HepG2 (cell line): Measurements from ENCODE around the gene BTBD17. TPM values are rescaled to one million over a fixed set of nuclear protein-coding genes. Genes with fewer than 3 reads are reported as not detected.

Experiments used
- ARHGAP35 ChIP-seq: sonication (generic); formaldehyde crosslinking; IDR thresholded peaks from 2 replicates; pipeline ENCODE4 v1.9.0; 2022; ENCODE audit warnings: mild to moderate bottlenecking, inconsistent platforms, moderate library complexity, missing genetic modification reagents, borderline replicate concordance
- CENPT ChIP-seq: sonication (generic); formaldehyde crosslinking; IDR thresholded peaks from 2 replicates; pipeline ENCODE4 v1.8.0; 2022; ENCODE audit warnings: low read depth, mild to moderate bottlenecking, moderate library complexity, missing genetic modification reagents
- CHD4 ChIP-seq: fragments of 200-600 bp; sonication (generic); IDR thresholded peaks from 2 replicates; pipeline ENCODE4 v1.7.0; 2017; ENCODE audit warnings: mild to moderate bottlenecking, low read length, borderline replicate concordance
- FOSL1 ChIP-seq: sonication (generic); formaldehyde crosslinking; IDR thresholded peaks from 2 replicates; pipeline ENCODE4 v1.9.0; 2021; ENCODE audit warnings: missing genetic modification reagents, borderline replicate concordance
- FOXA3 ChIP-seq: IDR thresholded peaks from 2 replicates; pipeline ENCODE4 v1.6.1; 2016; ENCODE audit warnings: missing genetic modification reagents, missing compliant biosample characterization
- HIVEP1 ChIP-seq: sonication (generic); formaldehyde crosslinking; IDR thresholded peaks from 2 replicates; pipeline ENCODE4 v1.4.0; 2020; ENCODE audit warnings: mild to moderate bottlenecking, missing genetic modification reagents
- HNF4G ChIP-seq, 2 experiments: sonication (generic) in 1 of 2; formaldehyde crosslinking in 1 of 2; IDR thresholded peaks; 2 replicates each; pipeline versions ENCODE4 v1.4.0 to v1.6.1; 2011 to 2020; ENCODE audit warnings: borderline replicate concordance in 2 of 2, low read depth in 2 of 2, mild to moderate bottlenecking in 2 of 2, low read length in 1 of 2, missing genetic modification reagents in 1 of 2, moderate library complexity in 1 of 2
- KDM3A ChIP-seq: IDR thresholded peaks from 2 replicates; pipeline ENCODE4 v1.6.1; 2018; ENCODE audit warnings: low read depth, missing compliant biosample characterization
- THAP11 ChIP-seq: IDR thresholded peaks from 2 replicates; pipeline ENCODE4 v1.6.1; 2016; ENCODE audit warnings: missing biosample characterization, missing genetic modification reagents
- ZNF660 ChIP-seq: sonication (generic); formaldehyde crosslinking; IDR thresholded peaks from 2 replicates; pipeline ENCODE4 v1.5.1; 2020; ENCODE audit warnings: mild to moderate bottlenecking, low read depth, missing genetic modification reagents, borderline replicate concordance
- polyA plus RNA-seq, 8 experiments: library from polyadenylated mRNA; depleted of rRNA in 3 of 8; stranded (reverse) in 7 of 8; unstranded in 1 of 8; fragments of >200 nt; fragmentation: Illumina TruSeq in 4 of 8; extraction: Trizol in 4 of 8; gene quantifications; 2 replicates each; pipeline versions ENCODE4 v1.2.1 to v1.2.3, GENCODE V29; 2011 to 2016; ENCODE audit warnings: low read depth in 4 of 8, missing spikeins in 1 of 8, mixed read lengths in 1 of 8; ENCODE audit not compliant: insufficient read depth in 1 of 8
- total RNA-seq, 5 experiments: library from RNA; depleted of rRNA; stranded (reverse); fragments of >200 nt; fragmentation: Illumina TruSeq; extraction: Trizol; gene quantifications; 2 replicates each; pipeline ENCODE4 v1.2.3, GENCODE V29; 2016; ENCODE audit warnings: low read depth in 1 of 5
- TF ChIP-seq, protein P1 (sequence below): sonication (generic); formaldehyde crosslinking; IDR thresholded peaks from 2 replicates; pipeline ENCODE4 v1.4.0; 2020; ENCODE audit warnings: mild to moderate bottlenecking, missing genetic modification reagents
- TF ChIP-seq, protein P2 (sequence below): sonication (generic); formaldehyde crosslinking; IDR thresholded peaks from 2 replicates; pipeline ENCODE4 v1.9.0; 2021; ENCODE audit warnings: missing genetic modification reagents, borderline replicate concordance
- TF ChIP-seq, protein P3 (sequence below): sonication (generic); formaldehyde crosslinking; IDR thresholded peaks from 2 replicates; pipeline ENCODE4 v1.9.0; 2021; ENCODE audit warnings: missing genetic modification reagents, borderline replicate concordance
- TF ChIP-seq, protein P4 (sequence below): IDR thresholded peaks from 2 replicates; pipeline ENCODE4 v1.6.1; 2016; ENCODE audit warnings: missing compliant biosample characterization, missing genetic modification reagents, borderline replicate concordance
- TF ChIP-seq, protein P5 (sequence below): sonication (generic); formaldehyde crosslinking; IDR thresholded peaks from 2 replicates; pipeline ENCODE4 v1.4.0; 2020; ENCODE audit warnings: missing genetic modification reagents, mild to moderate bottlenecking, borderline replicate concordance
- TF ChIP-seq, protein P6 (sequence below): sonication (generic); formaldehyde crosslinking; IDR thresholded peaks from 2 replicates; pipeline ENCODE4 v1.4.0; 2020; ENCODE audit warnings: missing genetic modification reagents; ENCODE audit errors: not compliant biosample characterization

BTBD17 gene
- total and polyA plus RNA-seq, 2 of the 13 experiments (the other 11 are each of a cell fraction or from before 2014, with no cell fraction given), result not detected

DNA sequence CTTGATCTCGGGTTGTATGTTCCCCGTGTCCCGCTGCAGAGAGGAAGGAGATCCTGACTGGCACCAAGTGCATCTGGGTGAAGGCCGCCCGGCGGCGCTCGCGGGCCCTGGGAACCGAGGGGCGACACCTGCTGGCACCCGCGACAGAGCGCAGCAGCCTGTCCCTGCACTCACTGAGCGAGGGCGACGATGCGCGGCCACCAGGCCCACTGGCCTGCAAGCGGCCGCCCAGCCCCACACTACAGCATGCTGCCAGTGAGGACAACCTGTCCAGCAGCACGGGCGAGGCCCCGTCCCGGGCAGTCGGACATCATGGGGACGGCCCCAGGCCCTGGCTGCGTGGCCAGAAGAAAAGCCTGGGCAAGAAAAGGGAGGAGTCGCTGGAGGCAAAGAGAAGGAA lies 7.5 kb downstream of the BTBD17 start (continued):
- TF ChIP-seq, protein P1, sequence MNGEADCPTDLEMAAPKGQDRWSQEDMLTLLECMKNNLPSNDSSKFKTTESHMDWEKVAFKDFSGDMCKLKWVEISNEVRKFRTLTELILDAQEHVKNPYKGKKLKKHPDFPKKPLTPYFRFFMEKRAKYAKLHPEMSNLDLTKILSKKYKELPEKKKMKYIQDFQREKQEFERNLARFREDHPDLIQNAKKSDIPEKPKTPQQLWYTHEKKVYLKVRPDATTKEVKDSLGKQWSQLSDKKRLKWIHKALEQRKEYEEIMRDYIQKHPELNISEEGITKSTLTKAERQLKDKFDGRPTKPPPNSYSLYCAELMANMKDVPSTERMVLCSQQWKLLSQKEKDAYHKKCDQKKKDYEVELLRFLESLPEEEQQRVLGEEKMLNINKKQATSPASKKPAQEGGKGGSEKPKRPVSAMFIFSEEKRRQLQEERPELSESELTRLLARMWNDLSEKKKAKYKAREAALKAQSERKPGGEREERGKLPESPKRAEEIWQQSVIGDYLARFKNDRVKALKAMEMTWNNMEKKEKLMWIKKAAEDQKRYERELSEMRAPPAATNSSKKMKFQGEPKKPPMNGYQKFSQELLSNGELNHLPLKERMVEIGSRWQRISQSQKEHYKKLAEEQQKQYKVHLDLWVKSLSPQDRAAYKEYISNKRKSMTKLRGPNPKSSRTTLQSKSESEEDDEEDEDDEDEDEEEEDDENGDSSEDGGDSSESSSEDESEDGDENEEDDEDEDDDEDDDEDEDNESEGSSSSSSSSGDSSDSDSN (CRISPR knock-in tag), result peak; percentile 37; the same call in 1 of the 2 replicates
- TF ChIP-seq, protein P2, sequence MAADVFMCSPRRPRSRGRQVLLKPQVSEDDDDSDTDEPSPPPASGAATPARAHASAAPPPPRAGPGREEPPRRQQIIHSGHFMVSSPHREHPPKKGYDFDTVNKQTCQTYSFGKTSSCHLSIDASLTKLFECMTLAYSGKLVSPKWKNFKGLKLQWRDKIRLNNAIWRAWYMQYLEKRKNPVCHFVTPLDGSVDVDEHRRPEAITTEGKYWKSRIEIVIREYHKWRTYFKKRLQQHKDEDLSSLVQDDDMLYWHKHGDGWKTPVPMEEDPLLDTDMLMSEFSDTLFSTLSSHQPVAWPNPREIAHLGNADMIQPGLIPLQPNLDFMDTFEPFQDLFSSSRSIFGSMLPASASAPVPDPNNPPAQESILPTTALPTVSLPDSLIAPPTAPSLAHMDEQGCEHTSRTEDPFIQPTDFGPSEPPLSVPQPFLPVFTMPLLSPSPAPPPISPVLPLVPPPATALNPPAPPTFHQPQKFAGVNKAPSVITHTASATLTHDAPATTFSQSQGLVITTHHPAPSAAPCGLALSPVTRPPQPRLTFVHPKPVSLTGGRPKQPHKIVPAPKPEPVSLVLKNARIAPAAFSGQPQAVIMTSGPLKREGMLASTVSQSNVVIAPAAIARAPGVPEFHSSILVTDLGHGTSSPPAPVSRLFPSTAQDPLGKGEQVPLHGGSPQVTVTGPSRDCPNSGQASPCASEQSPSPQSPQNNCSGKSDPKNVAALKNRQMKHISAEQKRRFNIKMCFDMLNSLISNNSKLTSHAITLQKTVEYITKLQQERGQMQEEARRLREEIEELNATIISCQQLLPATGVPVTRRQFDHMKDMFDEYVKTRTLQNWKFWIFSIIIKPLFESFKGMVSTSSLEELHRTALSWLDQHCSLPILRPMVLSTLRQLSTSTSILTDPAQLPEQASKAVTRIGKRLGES (CRISPR knock-in tag), result no peak
- TF ChIP-seq, protein P3, sequence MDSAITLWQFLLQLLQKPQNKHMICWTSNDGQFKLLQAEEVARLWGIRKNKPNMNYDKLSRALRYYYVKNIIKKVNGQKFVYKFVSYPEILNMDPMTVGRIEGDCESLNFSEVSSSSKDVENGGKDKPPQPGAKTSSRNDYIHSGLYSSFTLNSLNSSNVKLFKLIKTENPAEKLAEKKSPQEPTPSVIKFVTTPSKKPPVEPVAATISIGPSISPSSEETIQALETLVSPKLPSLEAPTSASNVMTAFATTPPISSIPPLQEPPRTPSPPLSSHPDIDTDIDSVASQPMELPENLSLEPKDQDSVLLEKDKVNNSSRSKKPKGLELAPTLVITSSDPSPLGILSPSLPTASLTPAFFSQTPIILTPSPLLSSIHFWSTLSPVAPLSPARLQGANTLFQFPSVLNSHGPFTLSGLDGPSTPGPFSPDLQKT, result no peak
- TF ChIP-seq ZNF660 (CRISPR knock-in tag), result no peak
- TF ChIP-seq THAP11 (CRISPR knock-in tag), result 0 out of 2 replicates have a peak, but pooled peaks have one; percentile 29
- TF ChIP-seq, protein P4, sequence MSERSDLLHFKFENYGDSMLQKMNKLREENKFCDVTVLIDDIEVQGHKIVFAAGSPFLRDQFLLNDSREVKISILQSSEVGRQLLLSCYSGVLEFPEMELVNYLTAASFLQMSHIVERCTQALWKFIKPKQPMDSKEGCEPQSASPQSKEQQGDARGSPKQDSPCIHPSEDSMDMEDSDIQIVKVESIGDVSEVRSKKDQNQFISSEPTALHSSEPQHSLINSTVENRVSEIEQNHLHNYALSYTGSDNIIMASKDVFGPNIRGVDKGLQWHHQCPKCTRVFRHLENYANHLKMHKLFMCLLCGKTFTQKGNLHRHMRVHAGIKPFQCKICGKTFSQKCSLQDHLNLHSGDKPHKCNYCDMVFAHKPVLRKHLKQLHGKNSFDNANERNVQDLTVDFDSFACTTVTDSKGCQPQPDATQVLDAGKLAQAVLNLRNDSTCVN, result 0 out of 2 replicates have a peak, but pooled peaks have one; percentile 48
- no peak for TF ChIP-seq HIVEP1 (CRISPR knock-in tag)
- TF ChIP-seq CENPT (CRISPR knock-in tag), result no peak
- TF ChIP-seq, protein P5, sequence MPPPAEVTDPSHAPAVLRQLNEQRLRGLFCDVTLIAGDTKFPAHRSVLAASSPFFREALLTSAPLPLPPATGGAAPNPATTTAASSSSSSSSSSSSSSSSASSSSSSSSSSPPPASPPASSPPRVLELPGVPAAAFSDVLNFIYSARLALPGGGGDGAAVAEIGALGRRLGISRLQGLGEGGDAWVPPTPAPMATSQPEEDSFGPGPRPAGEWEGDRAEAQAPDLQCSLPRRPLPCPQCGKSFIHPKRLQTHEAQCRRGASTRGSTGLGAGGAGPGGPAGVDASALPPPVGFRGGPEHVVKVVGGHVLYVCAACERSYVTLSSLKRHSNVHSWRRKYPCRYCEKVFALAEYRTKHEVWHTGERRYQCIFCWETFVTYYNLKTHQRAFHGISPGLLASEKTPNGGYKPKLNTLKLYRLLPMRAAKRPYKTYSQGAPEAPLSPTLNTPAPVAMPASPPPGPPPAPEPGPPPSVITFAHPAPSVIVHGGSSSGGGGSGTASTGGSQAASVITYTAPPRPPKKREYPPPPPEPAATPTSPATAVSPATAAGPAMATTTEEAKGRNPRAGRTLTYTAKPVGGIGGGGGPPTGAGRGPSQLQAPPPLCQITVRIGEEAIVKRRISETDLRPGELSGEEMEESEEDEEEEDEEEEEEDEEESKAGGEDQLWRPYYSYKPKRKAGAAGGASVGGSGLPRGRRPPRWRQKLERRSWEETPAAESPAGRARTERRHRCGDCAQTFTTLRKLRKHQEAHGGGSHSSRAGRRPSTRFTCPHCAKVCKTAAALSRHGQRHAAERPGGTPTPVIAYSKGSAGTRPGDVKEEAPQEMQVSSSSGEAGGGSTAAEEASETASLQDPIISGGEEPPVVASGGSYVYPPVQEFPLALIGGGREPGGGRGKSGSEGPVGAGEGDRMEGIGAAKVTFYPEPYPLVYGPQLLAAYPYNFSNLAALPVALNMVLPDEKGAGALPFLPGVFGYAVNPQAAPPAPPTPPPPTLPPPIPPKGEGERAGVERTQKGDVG (CRISPR knock-in tag), result no peak
- TF ChIP-seq FOSL1, result no peak
- TF ChIP-seq, protein P6, sequence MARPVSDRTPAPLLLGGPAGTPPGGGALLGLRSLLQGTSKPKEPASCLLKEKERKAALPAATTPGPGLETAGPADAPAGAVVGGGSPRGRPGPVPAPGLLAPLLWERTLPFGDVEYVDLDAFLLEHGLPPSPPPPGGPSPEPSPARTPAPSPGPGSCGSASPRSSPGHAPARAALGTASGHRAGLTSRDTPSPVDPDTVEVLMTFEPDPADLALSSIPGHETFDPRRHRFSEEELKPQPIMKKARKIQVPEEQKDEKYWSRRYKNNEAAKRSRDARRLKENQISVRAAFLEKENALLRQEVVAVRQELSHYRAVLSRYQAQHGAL (CRISPR knock-in tag), result no peak
- no peak for TF ChIP-seq ARHGAP35 (CRISPR knock-in tag)
- TF ChIP-seq CHD4, result no peak
- TF ChIP-seq HNF4G (IDR thresholded peaks at IDR 0.05; ENCODE audit: borderline replicate concordance, low read depth, low read length), result no peak
- no peak for TF ChIP-seq HNF4G (CRISPR knock-in tag; IDR thresholded peaks at IDR 0.05; ENCODE audit: borderline replicate concordance, low read depth)
- no peak for TF ChIP-seq FOXA3 (CRISPR knock-in tag)
- peak; percentile 71; the same call in 1 of the 2 replicates for TF ChIP-seq KDM3A (CRISPR knock-in tag)
